NCI-H2029 (cell line): ENCODE measurements around the gene HLA-E.
"Not testable (repeated sequence)": the region's sequence is repeated elsewhere in the genome, so short reads cannot be mapped to it uniquely, and the experiment has no call there.

Source experiments
- DNase-seq: peaks from one replicate; lab custom pipeline; 2025; lab: John Stamatoyannopoulos, UW

The HLA-E gene

GRCh38 chr6:30481211-30481964 is 7.9 kb upstream of the HLA-E start:
- DNase-seq = no peak

- DNase-seq = peak; percentile 15
Measured at GRCh38 chr6:30481965-30482644, 7.2 kb upstream of the HLA-E start.

- no peak for DNase-seq
Measured at GRCh38 chr6:30483677-30484279, 5.5 kb upstream of the HLA-E start.

GRCh38 chr6:30485236-30485635 is 4.1 kb upstream of the HLA-E start:
- no peak for DNase-seq

GRCh38 chr6:30487926-30488325 is 1.4 kb upstream of the HLA-E start:
- DNase-seq = no peak

GRCh38 chr6:30488697-30489080 is 620 bp upstream of the HLA-E start:
- not testable (repeated sequence) for DNase-seq

GRCh38 chr6:30490026-30490876 is 942 bp downstream of the HLA-E start:
- no peak for DNase-seq

- DNase-seq = not testable (repeated sequence)
Measured at GRCh38 chr6:30491291-30491953, 2.1 kb downstream of the HLA-E start.

GRCh38 chr6:30491991-30492952 is 3.0 kb downstream of the HLA-E start:
- DNase-seq = no peak

- DNase-seq = no peak
Measured at GRCh38 chr6:30493643-30494250, 4.4 kb downstream of the HLA-E start.

- no peak for DNase-seq
Measured at GRCh38 chr6:30494291-30494861, 5.1 kb downstream of the HLA-E start.

GRCh38 chr6:30495060-30495459 is 5.8 kb downstream of the HLA-E start:
- not testable (repeated sequence) for DNase-seq

- DNase-seq = no peak
Measured at GRCh38 chr6:30495993-30496392, 6.7 kb downstream of the HLA-E start.

GRCh38 chr6:30497261-30497599 is 7.9 kb downstream of the HLA-E start:
- not testable (repeated sequence) for DNase-seq

GRCh38 chr6:30497714-30498113 is 8.4 kb downstream of the HLA-E start:
- DNase-seq = no peak

GRCh38 chr6:30498705-30499104 is 9.4 kb downstream of the HLA-E start:
- DNase-seq = not testable (repeated sequence)

- no peak for DNase-seq
Measured at GRCh38 chr6:30500421-30501355, 11.4 kb downstream of the HLA-E start.
